Measurements from ENCODE around the gene BAHCC1. TPM values are rescaled to one million over a fixed set of nuclear protein-coding genes. Genes with fewer than 3 reads are reported as not detected.

BAHCC1 gene
- total and polyA plus RNA-seq, 2 donors (not counting 3 experiments of a cell fraction or from before 2014, with no cell fraction given), result 4.7 to 11.6 TPM

- POLR2A ChIA-PET, result interaction anchor here (0.6 kb wide), 1 partner anchor 8 kb away, joined by 4 read pairs; no protein-coding TSS in a partner anchor
- H3K27ac ChIP-seq (ENCODE audit: insufficient read depth, low read depth, low read length), result peak overlapping the region; percentile 60
- H3K4me2 ChIP-seq (ENCODE audit: insufficient read depth, low read length), result peak overlapping the region; percentile 94
- TF ChIP-seq POLR2A (IDR thresholded peaks at IDR 0.05; ENCODE audit: low read depth, low read length) (peak; percentile 75), FOS (IDR thresholded peaks at IDR 0.05; ENCODE audit: borderline replicate concordance, insufficient read depth, low read length) (peak; percentile 62), POLR2AphosphoS5 (IDR thresholded peaks at IDR 0.05; ENCODE audit: insufficient read depth, low read depth, low read length) (peak; percentile 89)
- TF ChIP-seq, protein P1, sequence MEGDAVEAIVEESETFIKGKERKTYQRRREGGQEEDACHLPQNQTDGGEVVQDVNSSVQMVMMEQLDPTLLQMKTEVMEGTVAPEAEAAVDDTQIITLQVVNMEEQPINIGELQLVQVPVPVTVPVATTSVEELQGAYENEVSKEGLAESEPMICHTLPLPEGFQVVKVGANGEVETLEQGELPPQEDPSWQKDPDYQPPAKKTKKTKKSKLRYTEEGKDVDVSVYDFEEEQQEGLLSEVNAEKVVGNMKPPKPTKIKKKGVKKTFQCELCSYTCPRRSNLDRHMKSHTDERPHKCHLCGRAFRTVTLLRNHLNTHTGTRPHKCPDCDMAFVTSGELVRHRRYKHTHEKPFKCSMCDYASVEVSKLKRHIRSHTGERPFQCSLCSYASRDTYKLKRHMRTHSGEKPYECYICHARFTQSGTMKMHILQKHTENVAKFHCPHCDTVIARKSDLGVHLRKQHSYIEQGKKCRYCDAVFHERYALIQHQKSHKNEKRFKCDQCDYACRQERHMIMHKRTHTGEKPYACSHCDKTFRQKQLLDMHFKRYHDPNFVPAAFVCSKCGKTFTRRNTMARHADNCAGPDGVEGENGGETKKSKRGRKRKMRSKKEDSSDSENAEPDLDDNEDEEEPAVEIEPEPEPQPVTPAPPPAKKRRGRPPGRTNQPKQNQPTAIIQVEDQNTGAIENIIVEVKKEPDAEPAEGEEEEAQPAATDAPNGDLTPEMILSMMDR (IDR thresholded peaks at IDR 0.05; ENCODE audit: extremely low read depth in 1 of 2, insufficient read depth in 1 of 2, low read depth in 1 of 2, low read length in 2 of 2), result no peak
- H3K4me1 ChIP-seq (ENCODE audit: control insufficient read depth, extremely low read depth, insufficient read depth, low read length), result peaks cover 35% of the 10 kb centered on the region
- peak overlapping the region; percentile 56 for H3K9ac ChIP-seq (replicated peaks; ENCODE audit: extremely low read depth, insufficient read depth, low read length)
- no TSS peak for BruUV-seq (replicated peaks)
- dilution Hi-C loops (cut with MboI; ENCODE audit: extremely low pct_ligation_motif_present, low sequenced_read_pairs), result no loop called here
- H3K4me3 ChIP-seq (replicated peaks in 1 of 3; ENCODE audit: insufficient read depth in 1 of 3, low read depth in 1 of 3, low read length in 3 of 3), result peak overlapping the region; percentile 55 to 84 (median 77)
- no peaks in the 10 kb centered on the region for H3K27me3 ChIP-seq (ENCODE audit: control insufficient read depth in 2 of 2, insufficient read depth in 2 of 2, low read length in 2 of 2)
- H3K36me3 ChIP-seq (ENCODE audit: control insufficient read depth in 2 of 2, extremely low read depth in 1 of 2, insufficient read depth in 2 of 2, low read length in 2 of 2), result peaks cover 5 to 17% of the 10 kb centered on the region in 2 experiments
- FAIRE-seq, result peak; percentile 86
- intact Hi-C loops (cut with micrococcal nuclease), result loop anchor here (1.0 to 5.0 kb wide), 3 partner anchors 38 to 263 kb away; partner anchors contain the start of gene BAHCC1
- H3K9me3 ChIP-seq (replicated peaks; ENCODE audit: control insufficient read depth, insufficient read depth, low read length), result no peaks in the 10 kb centered on the region
- H4K20me1 ChIP-seq (replicated peaks; ENCODE audit: control insufficient read depth, extremely low read depth, insufficient read depth, low read length), result peaks cover 2% of the 10 kb centered on the region
- H3K9me1 ChIP-seq (replicated peaks; ENCODE audit: control insufficient read depth, extremely low read depth, insufficient read depth, low read length), result no peaks in the 10 kb centered on the region
- CTCF ChIA-PET, result interaction anchor here (0.6 to 0.9 kb wide), 2 partner anchors 117 to 260 kb away, joined by 3 read pairs; no protein-coding TSS in a partner anchor
- peak; percentile 55 for DNase-seq (ENCODE audit: low read depth, low spot score)
- peak overlapping the region; percentile 3 for H2AFZ ChIP-seq (ENCODE audit: low read depth, low read length)
- peaks cover 51% of the 10 kb centered on the region for H3K79me2 ChIP-seq (ENCODE audit: control insufficient read depth, insufficient read depth, low read length)
These were observed 119.7 kb downstream of the BAHCC1 start for GRCh38 chr17:81514739-81515529.

Measured in endothelial cell of umbilical vein (primary cell).